Fibroblast of villous mesenchyme (primary cell): ENCODE results near the gene LPIN3. TPM values are rescaled to one million over a fixed set of nuclear protein-coding genes. Genes with fewer than 3 reads are reported as not detected.

Experiments used
- DNase-seq: peaks from one replicate; pipeline ENCODE4 v3.0.0-alpha.2; 2010; ENCODE audit warnings: low read depth
- H3K4me3 ChIP-seq: 2 replicates; pipeline ENCODE4 v1.5.1; 2011; ENCODE audit warnings: low read depth, mild to moderate bottlenecking, low read length
- CTCF ChIP-seq: IDR thresholded peaks from 2 replicates; pipeline ENCODE4 v1.5.1; 2012; ENCODE audit warnings: low read depth, mild to moderate bottlenecking, low read length; ENCODE audit not compliant: insufficient read depth
- total RNA-seq: library from RNA; depleted of rRNA; stranded (reverse); fragments of >200 nt; gene quantifications from 2 replicates; pipeline ENCODE4 v1.2.3, GENCODE V29; 2012

Gene LPIN3
- total RNA-seq, 1 donor, result 5.6 TPM

GRCh38 chr20:41362748-41363140 is 22.1 kb downstream of the LPIN3 start:
- no peak for TF ChIP-seq CTCF
- no peak for DNase-seq
- no peak overlapping the region for H3K4me3 ChIP-seq

GRCh38 chr20:41363601-41364000 is 23.0 kb downstream of the LPIN3 start:
- no peak for DNase-seq
- H3K4me3 ChIP-seq, result no peak overlapping the region

GRCh38 chr20:41364236-41364855 is 23.7 kb downstream of the LPIN3 start:
- H3K4me3 ChIP-seq, result no peak overlapping the region
- no peak for TF ChIP-seq CTCF
- no peak for DNase-seq

More at GRCh38 chr20:41363601-41364000, 23.0 kb downstream of the LPIN3 start:
- no peak for TF ChIP-seq CTCF

GRCh38 chr20:41364967-41365765 is 24.5 kb downstream of the LPIN3 start:
- no peak for DNase-seq
- TF ChIP-seq CTCF, result no peak
- no peak overlapping the region for H3K4me3 ChIP-seq

- H3K4me3 ChIP-seq, result no peak overlapping the region
- DNase-seq, result no peak
- no peak for TF ChIP-seq CTCF
Measured at GRCh38 chr20:41365777-41366545, 25.3 kb downstream of the LPIN3 start.

- no peak within 1 kb of the TSS for H3K4me3 ChIP-seq
- TF ChIP-seq CTCF, result no peak
- DNase-seq, result no peak
Measured at GRCh38 chr20:41366546-41367392, 26.1 kb downstream of the LPIN3 start, which contains the start of gene EMILIN3. Gene EMILIN3, minus strand, starts transcription at chr20:41366818. Its CDS starts 184 bp downstream, at chr20:41366634.
